Activated T-cell treated with anti-CD3 and anti-CD28 coated beads, Interleukin-2, amount 50 U/mL, for 1 hour (primary cell): Measurements from ENCODE around the gene TMEM9.
A peak's percentile ranks its signal among the peaks of the same experiment; 100 is the strongest.

Source experiments
- DNase-seq: peaks from one replicate; pipeline ENCODE4 v3.0.0-alpha.2; 2020

The TMEM9 gene

DNA sequence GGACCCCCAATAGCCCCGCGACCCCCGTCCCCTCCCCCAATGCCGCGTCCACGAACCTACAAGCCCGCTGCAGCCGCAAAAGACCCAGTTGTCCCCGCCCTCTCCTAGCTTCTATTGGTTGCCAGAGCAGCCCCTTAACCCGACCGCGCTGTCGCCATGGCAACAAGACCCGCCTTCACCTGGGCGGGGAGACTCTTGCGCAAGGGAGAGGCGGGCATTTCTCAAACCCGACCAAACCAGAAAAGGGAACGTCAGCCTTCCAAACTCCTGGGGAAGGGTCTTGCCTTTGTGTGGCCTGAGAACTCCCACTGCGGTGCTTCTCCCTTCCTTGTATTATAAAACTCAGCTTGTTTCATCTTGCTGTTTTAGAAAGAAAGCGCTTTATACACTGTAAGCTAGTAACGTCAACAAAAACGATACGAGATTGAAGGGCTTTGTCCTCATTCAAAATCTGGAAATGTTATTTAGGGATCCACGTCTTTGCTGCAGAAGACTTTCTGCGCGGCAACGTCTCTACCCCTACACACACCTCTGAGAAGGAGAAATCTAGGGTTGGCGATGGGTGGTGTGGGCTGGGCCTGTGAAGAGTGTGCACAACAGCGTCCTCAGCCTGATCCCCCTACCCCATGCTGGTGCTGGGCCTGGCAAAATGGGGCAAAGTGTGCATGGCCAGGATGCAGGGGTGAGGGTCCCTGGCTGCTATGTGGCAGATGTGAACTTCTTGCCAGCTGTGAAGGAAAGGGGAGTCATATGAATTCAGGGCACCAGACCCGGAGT lies at the start of gene TMEM9:
Gene TMEM9 (minus strand): TSS at position 86 of the 777 bp plus-strand sequence. CDS start 551 bp downstream, outside the sequence.
- DNase-seq: peak; percentile 99

DNA sequence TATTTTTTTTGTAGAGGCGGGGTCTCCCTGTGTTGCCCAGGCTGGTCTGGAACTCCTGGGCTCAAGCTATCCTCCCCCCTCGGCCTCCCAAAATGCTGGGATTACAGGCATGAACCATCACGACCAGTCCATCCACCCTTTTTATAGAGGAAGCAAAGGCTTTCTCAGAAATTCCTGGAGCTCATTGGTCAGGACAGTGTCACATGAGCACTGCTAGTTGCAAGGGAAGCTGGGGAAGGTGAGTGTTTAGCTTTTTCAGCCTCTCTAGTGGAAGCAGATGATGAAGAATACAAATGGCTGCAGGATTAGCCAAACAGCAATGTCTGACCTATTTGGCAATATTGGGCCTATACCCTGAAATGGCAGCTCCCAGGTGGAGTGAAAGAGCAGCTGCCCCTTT lies 44.3 kb upstream of the TMEM9 start:
- no peak for DNase-seq

GRCh38 chr1:201194046-201194445 lies 39.8 kb upstream of the TMEM9 start:
- no peak for DNase-seq

GRCh38 chr1:201192261-201192788 lies 38.1 kb upstream of the TMEM9 start:
- DNase-seq: no peak

DNA sequence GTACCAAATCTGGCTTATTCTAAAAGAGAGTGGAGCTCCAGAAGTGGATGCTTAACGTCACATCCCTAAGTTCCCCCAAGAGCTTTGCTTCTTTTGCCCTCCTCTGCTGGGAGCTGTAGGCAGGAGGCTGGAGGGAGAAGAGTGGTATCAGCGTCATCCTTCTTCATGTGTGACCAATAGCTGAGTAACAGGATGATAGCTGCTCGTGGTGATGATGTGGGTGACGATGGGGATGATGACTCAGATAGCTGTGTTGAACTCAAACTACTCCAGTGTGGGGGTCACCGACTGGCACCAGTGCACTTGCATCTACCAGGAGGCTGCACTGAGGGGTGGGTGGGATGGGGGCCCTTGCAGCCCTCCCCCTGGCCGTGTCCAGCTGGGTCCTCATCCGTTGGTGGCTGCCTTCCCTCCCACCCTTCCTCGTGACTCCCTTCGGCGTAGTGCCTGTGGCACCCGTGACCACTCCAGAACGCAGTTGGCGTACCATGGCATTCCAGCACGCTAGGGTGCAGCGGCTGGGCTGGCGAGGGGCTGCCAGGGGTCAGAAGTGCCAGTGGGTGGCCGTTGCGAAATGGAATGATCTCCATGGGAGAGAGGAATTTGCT lies 37.5 kb upstream of the TMEM9 start:
- no peak for DNase-seq

DNA sequence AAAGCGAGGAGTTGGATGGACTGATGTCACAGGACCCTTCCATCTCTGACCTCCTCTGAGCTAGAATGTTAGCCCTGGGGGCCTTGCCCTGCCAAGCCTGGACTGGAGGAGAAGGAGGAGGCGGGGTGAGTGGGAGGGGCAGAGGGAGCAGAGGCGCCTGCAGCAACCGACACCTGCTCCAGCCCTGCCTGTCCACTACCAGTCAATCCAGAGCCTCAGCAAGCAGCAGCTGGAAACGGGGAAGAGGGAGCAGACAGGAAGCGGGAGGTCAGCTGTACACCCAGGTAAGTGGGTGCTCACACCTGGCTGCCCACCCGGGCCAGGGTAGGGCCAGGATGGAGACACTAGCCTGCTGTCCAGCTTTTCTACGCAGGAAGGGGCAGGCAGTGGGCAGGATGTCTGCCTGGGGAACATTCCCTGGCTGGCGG lies 36.4 kb upstream of the TMEM9 start, which contains the start of gene IGFN1:
Gene IGFN1 (plus strand): TSS at position 201 of the 428 bp plus-strand sequence. CDS start 2,470 bp downstream, outside the sequence.
- no peak for DNase-seq

DNA sequence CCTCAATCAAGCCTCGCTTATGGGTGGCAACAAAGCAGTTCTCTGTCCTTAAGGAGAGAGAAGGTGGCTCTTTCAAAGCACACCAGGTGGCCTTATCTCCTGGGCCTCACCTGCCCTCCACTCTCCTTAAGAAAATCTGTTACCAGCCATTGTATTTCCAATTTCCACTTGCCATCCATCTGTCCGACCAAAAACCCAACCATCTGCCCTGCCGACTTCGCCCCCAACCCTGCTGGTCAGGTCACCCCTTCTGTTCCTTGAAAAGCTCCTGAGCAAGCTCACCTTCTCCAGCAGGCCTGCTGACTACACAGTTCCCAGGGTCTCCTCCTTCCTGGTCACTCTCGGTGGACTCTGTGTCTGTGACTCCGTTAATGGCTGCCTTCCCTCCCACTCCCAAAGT lies 35.7 kb upstream of the TMEM9 start:
- no peak for DNase-seq

GRCh38 chr1:201189085-201189484 lies 34.8 kb upstream of the TMEM9 start:
- no peak for DNase-seq

DNA sequence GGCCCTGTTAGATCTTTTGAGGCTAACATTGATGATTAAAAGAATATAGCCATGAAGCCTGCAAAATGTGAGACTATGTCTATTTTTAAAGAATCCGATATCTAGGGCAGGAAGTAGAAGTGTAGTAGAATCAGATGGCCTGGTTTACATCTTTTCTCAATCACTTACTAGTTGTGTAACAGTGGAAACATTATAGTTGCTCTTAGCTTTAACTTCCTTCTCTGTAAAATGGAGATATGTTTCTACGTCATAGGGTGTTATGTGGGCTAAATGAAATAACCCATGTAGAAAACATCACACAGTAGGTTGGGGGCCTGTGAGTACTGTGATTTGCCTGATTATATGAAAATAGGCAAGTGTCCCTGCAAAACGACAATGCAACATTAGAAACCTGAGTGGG lies 31.9 kb upstream of the TMEM9 start:
- DNase-seq: no peak

- no peak for DNase-seq
These were observed 31.4 kb upstream of the TMEM9 start for GRCh38 chr1:201185527-201186128.

- no peak for DNase-seq
These were observed 30.8 kb upstream of the TMEM9 start for GRCh38 chr1:201185123-201185453.

GRCh38 chr1:201184307-201185122 lies 30.2 kb upstream of the TMEM9 start:
- no peak for DNase-seq

GRCh38 chr1:201183753-201184152 lies 29.5 kb upstream of the TMEM9 start:
- no peak for DNase-seq

DNA sequence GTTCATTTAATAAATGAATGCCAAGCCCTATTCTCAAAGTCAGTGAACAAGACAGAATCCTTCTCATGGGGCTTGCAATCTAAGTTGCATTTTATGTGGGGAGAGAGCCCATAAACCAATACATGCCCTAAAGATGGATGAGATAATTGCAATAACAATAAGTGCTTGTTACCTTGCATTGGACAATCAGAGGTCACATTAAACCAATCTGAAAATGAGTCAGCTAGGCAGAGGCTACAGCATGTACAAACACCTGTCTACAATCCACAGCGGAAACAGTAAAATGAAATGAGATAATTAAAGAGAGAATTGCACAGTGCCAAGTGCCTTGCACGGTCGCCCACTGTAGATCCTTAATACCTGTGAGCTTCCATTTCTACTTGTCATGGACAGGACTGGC lies 28.9 kb upstream of the TMEM9 start:
- DNase-seq: no peak

DNA sequence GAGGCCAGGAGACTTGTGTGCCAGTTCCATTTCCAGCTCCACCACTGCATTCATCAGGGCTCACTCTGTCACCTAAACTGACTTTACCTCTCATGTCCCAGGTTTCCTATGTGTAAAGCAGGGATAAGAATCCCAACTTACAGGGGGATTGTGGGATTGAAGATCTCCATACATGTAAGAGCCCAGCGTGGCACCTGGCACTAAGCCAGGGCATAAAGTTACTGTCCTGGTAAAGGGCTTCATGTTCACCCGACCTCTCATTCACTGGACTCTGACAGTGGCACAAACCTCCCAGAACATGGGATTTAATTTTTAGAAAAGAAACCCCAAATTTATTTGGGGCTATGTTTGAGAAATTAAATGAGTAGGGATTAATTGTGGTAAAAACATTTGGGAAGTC lies 27.5 kb upstream of the TMEM9 start:
- DNase-seq: no peak

DNA sequence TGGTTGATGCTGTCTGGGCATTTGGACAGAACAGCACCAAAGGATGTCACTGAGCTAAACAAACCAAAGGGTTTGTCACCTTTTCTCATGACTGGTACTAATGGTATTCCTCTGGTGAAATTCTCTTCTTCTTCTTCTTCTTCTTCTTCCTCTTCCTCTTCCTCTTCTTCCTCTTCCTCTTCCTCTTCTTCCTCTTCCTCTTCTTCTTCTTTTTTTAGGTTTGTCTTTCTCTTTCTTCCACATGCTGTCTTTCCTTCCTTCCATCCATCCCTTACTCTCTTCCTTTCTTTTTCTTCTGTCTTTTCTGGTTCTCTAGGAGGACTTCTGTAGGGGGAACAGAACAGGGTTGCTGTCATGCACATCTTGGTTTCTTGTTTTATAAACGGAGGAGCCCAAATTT lies 27.0 kb upstream of the TMEM9 start:
- DNase-seq: no peak

DNA sequence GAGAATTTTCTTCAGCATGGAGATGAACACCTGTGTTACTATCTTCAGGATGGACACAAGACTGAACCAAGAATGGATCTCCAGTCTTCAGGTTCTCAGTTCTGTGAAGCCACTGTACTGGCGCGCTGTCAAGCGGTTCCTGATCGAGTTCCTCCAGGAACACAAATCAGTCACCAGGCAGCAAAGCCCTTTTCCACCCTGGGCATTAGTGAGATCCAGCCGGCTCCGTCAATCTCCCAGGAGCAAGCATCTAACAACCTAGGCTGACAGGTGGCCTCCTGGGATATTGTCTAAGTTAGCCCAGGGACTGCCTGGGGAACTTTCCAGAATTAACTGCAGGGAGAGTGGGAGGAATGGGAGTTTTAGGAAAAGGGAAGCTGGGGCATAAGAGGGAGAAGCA lies 26.6 kb upstream of the TMEM9 start:
- no peak for DNase-seq

DNA sequence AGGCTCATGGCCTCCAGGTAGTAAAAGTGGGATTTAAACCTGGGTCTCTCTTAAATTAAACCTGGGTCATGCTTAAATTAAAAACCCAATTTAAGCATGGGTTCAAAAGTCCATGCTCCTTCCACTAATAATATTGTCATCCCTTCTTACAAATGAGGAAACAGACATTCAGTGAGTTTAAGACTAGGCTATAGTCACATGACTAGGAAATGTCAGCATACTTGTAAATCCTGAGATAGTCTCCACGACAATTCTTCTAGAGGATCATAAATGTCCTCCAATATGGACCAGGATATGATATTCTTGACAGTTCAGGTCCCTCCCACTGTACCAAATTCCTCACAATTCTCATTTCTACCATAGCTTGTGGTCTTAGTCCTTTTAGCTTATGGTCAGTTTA lies 25.9 kb upstream of the TMEM9 start:
- DNase-seq: no peak

- no peak for DNase-seq
These were observed 24.4 kb upstream of the TMEM9 start for GRCh38 chr1:201178718-201179117.

GRCh38 chr1:201176940-201177339 lies 22.7 kb upstream of the TMEM9 start:
- DNase-seq: no peak

- DNase-seq: no peak
These were observed 21.7 kb upstream of the TMEM9 start for GRCh38 chr1:201175820-201176500.

GRCh38 chr1:201173736-201174135 lies 19.5 kb upstream of the TMEM9 start:
- no peak for DNase-seq
